T-helper 1 cell treated with Interleukin-12 subunit alpha and Interleukin-12 subunit beta and Interleukin-4 antibody, amounts not matched to agents 30 μg/mL and 1 μg/mL, for 36 hours (primary cell): ENCODE data around the gene DNAJB12.
A peak's percentile ranks its signal among the peaks of the same experiment; 100 is the strongest.

Source experiments
- H3K27ac Mint-ChIP-seq: one replicate; pipeline ENCODE4 v1.8.0; 2021; ENCODE audit warnings: mild to moderate bottlenecking, mixed read lengths
- H3K27me3 Mint-ChIP-seq: one replicate; pipeline ENCODE4 v1.8.0; 2021; ENCODE audit warnings: low read depth, mixed read lengths
- H3K36me3 Mint-ChIP-seq: one replicate; pipeline ENCODE4 v1.8.0; 2021; ENCODE audit warnings: low read depth, mixed read lengths
- H3K4me1 Mint-ChIP-seq: one replicate; pipeline ENCODE4 v1.8.0; 2021; ENCODE audit warnings: low read depth, mixed read lengths
- H3K4me3 Mint-ChIP-seq: one replicate; pipeline ENCODE4 v1.8.0; 2021; ENCODE audit warnings: mild to moderate bottlenecking, moderate library complexity, mixed read lengths
- H3K9me3 Mint-ChIP-seq: one replicate; pipeline ENCODE4 v1.8.0; 2021; ENCODE audit warnings: mixed read lengths

DNAJB12 gene

DNA sequence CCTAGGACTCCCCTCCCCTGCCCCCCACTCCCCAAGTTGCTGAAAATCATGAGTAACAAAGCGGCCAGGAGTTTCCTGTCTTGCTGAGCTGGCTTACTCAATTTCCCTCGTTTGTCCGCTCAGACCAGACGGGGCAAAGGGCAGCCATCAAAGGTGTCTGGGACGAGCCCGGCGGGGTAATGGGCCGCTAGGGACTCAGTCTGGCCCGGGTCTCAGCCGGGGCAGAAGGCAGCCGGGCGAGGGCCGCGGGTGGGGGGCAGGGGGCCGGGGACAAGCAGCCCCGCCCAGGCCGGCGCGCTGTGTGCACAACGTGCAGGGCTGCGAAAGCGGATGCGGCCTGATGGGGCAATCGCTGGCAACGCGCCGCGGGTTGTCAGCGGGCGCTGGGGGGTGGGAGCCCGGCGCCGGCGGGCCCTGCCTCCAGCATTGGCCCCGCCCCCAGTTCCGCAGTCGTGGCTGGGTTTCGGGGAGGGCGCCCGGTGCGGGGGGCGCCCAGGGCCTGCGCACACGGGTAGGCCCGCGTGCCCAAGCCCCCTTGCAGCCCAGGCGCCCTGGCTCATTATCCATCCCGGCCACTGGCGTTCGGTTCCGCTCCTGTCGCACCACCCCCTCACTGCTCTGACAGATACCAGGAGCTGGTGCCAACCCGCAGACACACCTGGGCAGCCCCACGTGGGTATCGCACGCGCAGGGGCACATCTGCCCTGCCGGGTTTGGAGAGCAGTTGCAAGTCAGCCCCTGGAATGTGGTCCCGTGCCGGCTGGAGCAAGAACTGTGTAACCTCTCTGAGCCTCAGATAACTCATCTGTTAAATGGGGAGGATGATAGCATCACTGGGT is 35.1 kb downstream of the DNAJB12 start:
- Mint-ChIP-seq H3K27ac (peak overlapping the region; percentile 99), H3K36me3 (no peaks in the 10 kb centered on the region), H3K27me3 (no peaks in the 10 kb centered on the region), H3K9me3 (no peaks in the 10 kb centered on the region), H3K4me3 (peak overlapping the region; percentile 79), H3K4me1 (peaks cover 69% of the 10 kb centered on the region)

GRCh38 chr10:72318418-72319262 is 36.1 kb downstream of the DNAJB12 start:
- H3K9me3 Mint-ChIP-seq: no peaks in the 10 kb centered on the region
- H3K4me1 Mint-ChIP-seq: peaks cover 65% of the 10 kb centered on the region
- H3K4me3 Mint-ChIP-seq: peak overlapping the region; percentile 74
- H3K27ac Mint-ChIP-seq: peak overlapping the region; percentile 91
- no peaks in the 10 kb centered on the region for H3K36me3 Mint-ChIP-seq
- H3K27me3 Mint-ChIP-seq: no peaks in the 10 kb centered on the region

GRCh38 chr10:72316748-72317435 is 37.8 kb downstream of the DNAJB12 start:
- Mint-ChIP-seq H3K36me3 (no peaks in the 10 kb centered on the region), H3K4me3 (no peak overlapping the region), H3K4me1 (peaks cover 57% of the 10 kb centered on the region), H3K27me3 (no peaks in the 10 kb centered on the region), H3K9me3 (no peaks in the 10 kb centered on the region), H3K27ac (peak overlapping the region; percentile 76)

DNA sequence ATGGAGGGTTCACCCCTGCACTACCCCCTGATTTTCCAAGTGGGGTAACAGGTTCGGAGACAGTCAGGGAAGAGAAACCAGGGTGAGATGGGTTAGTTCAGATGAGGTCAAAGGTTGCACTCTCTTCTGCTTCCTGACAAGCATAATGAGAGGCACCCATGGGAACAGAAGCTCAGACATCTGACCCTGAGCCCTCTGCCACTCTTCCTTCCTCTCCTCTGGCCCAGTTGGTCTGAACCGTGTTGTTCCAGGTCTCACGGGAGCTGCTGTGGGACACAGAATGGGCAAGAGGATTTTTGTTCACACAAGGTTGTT is 38.4 kb downstream of the DNAJB12 start:
- Mint-ChIP-seq H3K4me3 (no peak overlapping the region), H3K27ac (no peak overlapping the region), H3K36me3 (no peaks in the 10 kb centered on the region), H3K27me3 (no peaks in the 10 kb centered on the region), H3K9me3 (no peaks in the 10 kb centered on the region), H3K4me1 (peaks cover 55% of the 10 kb centered on the region)

GRCh38 chr10:72315611-72316385 is 38.9 kb downstream of the DNAJB12 start:
- Mint-ChIP-seq H3K9me3 (no peaks in the 10 kb centered on the region), H3K27me3 (no peaks in the 10 kb centered on the region), H3K4me3 (no peak overlapping the region), H3K4me1 (peaks cover 53% of the 10 kb centered on the region), H3K27ac (no peak overlapping the region), H3K36me3 (no peaks in the 10 kb centered on the region)

DNA sequence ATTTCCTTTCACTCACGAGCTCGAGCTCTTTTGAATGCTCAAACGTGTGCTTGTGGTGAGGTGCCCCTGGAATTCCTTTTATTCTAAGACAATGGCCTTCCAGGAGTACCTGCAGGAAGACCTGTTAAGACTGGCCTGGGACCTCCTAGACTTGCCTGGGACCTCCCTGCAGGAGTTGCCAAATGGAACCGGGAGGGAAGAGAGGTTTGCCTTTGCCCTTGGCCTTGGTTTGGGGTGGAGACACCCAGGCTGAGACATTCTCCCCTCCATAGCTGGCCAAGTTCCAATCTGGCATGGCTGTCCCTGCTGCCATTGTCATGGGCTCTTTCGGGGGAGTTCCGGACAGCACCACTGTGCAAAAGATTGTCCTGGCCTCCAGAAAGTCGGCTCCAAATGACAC is 39.7 kb downstream of the DNAJB12 start:
- H3K9me3 Mint-ChIP-seq: no peaks in the 10 kb centered on the region
- H3K36me3 Mint-ChIP-seq: no peaks in the 10 kb centered on the region
- H3K27ac Mint-ChIP-seq: no peak overlapping the region
- peaks cover 53% of the 10 kb centered on the region for H3K4me1 Mint-ChIP-seq
- H3K4me3 Mint-ChIP-seq: no peak overlapping the region
- H3K27me3 Mint-ChIP-seq: no peaks in the 10 kb centered on the region

DNA sequence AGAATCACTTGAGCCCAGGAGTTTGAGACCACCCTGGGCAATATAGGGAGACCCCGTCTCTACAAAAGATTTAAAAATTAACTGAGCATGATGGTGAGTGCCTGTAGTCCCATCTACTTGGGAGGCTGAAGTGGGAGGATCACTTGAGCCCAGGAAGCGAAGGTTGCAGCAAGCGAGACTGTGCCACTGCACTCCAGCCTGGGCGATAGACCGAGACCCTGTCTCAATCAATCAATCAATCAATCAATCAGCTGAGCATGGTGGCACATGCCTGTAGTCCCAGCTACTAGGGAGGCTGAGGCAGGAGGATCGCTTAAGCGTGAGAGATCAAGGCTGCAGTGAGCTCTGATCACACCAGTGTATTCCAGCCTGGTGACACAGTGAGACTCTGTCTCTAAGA is 40.5 kb downstream of the DNAJB12 start:
- no peak overlapping the region for H3K4me3 Mint-ChIP-seq
- no peaks in the 10 kb centered on the region for H3K36me3 Mint-ChIP-seq
- no peaks in the 10 kb centered on the region for H3K27me3 Mint-ChIP-seq
- no peaks in the 10 kb centered on the region for H3K9me3 Mint-ChIP-seq
- H3K4me1 Mint-ChIP-seq: peaks cover 55% of the 10 kb centered on the region
- H3K27ac Mint-ChIP-seq: no peak overlapping the region

DNA sequence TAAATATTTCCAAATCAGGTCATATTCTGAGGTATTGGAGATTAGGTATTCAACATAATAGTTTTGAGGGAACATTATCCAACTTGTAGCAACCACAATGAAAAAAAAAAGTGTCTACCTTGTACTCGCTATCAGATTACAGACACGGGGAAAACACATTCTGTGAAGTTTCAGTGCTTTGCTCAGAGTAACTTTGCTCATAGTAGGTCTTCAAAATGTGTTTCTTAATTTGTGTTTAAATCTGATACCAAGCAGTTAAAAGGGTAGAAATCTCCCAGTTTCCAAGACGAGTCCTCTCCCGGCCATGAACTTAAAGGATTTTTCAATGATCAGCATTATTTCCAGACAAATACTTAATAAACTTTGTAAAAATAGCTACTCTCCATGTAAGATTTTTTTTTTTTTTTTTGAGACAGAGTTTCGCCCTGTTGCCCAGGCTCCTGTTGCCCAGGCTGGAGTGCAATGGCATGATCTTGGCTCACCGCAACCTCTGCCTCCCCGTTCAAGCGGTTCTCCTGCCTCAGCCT is 41.8 kb downstream of the DNAJB12 start:
- no peaks in the 10 kb centered on the region for H3K27me3 Mint-ChIP-seq
- no peak overlapping the region for H3K4me3 Mint-ChIP-seq

GRCh38 chr10:72311667-72312066 is 43.1 kb downstream of the DNAJB12 start:
- H3K9me3 Mint-ChIP-seq: no peaks in the 10 kb centered on the region

More for the DNA sequence above, 41.8 kb downstream of the DNAJB12 start:
- H3K36me3 Mint-ChIP-seq: no peaks in the 10 kb centered on the region
- H3K27ac Mint-ChIP-seq: no peak overlapping the region
- H3K9me3 Mint-ChIP-seq: no peaks in the 10 kb centered on the region
- peaks cover 57% of the 10 kb centered on the region for H3K4me1 Mint-ChIP-seq

GRCh38 chr10:72310636-72311035 is 44.1 kb downstream of the DNAJB12 start:
- Mint-ChIP-seq H3K27me3 (no peaks in the 10 kb centered on the region), H3K4me1 (peaks cover 51% of the 10 kb centered on the region), H3K4me3 (no peak overlapping the region), H3K9me3 (no peaks in the 10 kb centered on the region), H3K36me3 (no peaks in the 10 kb centered on the region), H3K27ac (peak overlapping the region; percentile 43)

More at GRCh38 chr10:72311667-72312066, 43.1 kb downstream of the DNAJB12 start:
- Mint-ChIP-seq H3K27me3 (no peaks in the 10 kb centered on the region), H3K36me3 (no peaks in the 10 kb centered on the region), H3K4me3 (no peak overlapping the region), H3K4me1 (peaks cover 56% of the 10 kb centered on the region), H3K27ac (no peak overlapping the region)

DNA sequence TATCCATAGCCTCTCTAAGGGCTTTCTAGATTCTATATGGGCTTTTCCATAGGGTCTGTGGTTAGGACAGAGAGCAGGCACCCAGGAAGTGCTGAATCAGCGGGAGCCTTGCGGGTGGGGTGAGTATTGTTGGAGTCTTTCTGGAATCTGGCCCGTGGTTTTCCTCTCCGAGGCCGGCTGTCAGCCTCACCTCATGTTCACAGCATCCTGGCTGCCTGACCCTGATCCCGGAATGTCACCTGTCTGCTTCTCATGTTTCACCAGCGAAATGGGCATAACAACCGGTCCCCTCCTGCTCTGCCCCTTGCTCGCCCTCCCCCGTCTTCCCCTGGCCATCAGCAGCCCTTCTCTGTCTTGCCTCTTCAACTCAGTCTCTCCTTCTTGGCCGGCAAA is 44.5 kb downstream of the DNAJB12 start:
- H3K4me3 Mint-ChIP-seq: no peak overlapping the region
- peaks cover 52% of the 10 kb centered on the region for H3K4me1 Mint-ChIP-seq
- no peaks in the 10 kb centered on the region for H3K36me3 Mint-ChIP-seq

DNA sequence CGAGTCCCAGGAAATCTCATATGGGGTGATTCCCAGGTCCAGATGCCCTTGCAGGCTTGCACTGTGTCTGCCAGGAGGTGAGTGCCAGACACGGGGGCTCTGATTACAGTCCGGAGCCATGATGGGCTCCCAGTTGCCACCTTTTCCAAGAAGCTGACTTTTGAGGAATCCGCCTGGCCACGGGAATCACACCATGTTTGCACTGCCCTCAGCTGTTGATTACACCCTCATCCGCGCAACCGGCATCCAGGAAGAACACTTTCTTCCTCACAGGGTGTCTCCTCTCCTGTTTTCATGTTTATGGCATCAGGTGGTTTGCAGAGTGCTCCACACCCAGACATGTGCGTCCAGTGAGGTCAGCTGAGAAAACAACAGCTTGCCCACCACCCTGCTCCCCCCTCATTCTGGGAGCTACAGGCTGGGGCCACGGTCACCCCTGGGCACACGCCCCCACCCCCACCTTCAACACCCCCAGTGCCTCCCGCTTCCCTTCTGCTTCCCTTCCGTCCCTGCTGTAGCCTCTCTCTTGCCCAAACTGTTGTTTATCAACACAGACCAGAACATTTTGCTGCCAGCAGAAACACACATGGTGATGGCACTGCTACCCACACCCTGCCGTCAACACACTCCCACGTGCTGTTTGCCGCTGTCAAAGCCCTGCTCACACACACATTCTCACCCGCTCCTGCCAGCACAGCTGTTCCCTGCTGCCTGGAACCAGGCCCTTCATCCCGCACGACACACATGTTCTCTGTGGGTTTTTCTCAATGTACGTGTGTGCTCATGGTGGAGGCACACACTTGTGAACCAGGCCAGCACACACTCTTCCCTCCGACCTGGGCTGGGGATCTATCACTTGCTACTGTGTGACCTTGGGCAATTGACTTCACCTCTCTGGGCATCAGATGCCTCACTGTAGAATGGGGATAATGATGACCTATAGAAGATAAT is 45.2 kb downstream of the DNAJB12 start:
- Mint-ChIP-seq H3K27me3 (no peaks in the 10 kb centered on the region), H3K4me3 (peak overlapping the region; percentile 0), H3K4me1 (peaks cover 53% of the 10 kb centered on the region), H3K9me3 (no peaks in the 10 kb centered on the region), H3K27ac (peak overlapping the region; percentile 77), H3K36me3 (no peaks in the 10 kb centered on the region)

More for the DNA sequence above, 44.5 kb downstream of the DNAJB12 start:
- H3K9me3 Mint-ChIP-seq: no peaks in the 10 kb centered on the region
- peak overlapping the region; percentile 68 for H3K27ac Mint-ChIP-seq
- H3K27me3 Mint-ChIP-seq: no peaks in the 10 kb centered on the region
